ENCODE data around the gene CACFD1.

The CACFD1 gene

DNA sequence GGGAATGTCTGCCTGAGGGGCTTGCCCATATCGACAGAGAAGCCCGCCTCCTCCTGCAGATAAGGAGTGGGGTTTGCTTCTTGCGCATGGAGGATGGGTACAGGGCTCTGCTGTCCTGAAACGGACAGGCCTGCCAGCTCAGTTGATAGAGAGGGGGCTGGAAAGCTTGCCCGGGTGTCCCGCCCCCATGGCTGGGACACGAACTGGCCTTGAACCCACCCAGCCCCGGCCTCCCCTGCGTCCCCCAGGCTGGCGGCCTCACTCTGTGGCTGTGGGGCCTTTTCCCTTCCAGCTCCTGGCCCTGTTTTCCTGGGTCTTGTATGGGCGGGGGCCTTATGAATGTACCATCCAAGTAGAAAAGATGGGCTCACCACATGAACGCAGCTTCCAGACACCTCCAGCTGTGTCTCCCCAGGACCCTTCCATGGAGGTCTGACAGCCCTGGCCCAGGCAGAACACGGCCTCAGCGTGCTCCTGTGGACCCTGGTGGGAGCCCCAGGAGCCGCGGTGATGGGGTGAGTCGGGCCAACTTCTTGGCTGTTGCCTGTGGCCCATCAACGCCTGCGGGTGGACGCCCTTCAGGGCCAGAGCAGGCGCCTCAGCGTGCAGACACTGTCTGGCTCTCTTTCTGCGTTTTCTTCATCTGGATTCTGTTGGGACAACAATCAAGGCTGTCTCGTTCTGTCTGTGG lies 35.0 kb downstream of the CACFD1 start:
- no peak for FAIRE-seq

DNA sequence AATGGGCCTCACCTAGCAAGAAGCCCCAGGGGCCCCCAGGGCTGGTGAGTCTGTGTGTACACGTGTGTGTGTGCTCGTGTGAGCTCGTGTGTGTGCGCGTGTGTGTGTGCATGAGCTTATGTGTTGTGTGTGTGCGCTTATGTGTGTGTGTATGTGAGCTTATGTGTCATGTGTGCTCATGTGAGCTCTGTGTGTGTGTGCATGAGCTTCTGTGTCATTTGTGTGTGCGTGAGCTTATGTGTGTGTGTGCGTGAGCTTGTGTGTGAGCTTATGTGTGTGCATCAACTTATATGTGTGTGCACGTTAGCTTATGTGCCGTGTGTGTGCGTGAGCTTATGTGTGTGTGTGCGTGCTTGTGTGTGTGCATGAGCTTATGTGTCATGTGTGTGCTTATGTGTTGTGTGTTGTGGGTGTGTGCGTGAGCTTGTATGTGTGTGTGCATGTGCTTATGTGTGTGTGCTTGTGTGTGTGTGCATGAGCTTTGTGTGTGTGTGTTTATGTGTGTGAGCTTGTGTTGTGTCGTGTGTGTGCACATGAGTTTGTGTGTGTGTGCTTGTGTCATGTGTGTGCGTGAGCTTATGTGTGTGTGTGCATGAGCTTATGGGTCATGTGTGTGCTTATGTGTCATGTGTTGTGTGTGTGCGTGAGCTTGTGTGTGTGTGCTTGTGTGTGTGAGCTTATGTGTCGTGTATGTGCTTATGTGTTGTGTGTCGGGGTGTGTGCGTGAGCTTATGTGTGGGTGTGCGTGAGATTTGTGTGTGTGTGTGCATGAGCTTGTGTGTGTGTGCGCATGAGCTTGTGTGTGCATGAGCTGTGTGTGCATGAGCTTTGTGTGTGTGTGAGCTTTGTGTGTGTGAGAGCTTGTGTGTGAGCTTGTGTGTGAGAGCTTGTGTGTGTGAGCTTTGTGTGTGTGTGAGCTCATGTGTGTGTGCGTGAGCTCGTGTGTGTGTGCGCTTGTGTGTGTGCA lies 35.8 kb downstream of the CACFD1 start:
- no peak for DNase-seq (ENCODE audit: insufficient read length, low spot score)
- FAIRE-seq = no peak
- TF ChIP-seq, protein P1, sequence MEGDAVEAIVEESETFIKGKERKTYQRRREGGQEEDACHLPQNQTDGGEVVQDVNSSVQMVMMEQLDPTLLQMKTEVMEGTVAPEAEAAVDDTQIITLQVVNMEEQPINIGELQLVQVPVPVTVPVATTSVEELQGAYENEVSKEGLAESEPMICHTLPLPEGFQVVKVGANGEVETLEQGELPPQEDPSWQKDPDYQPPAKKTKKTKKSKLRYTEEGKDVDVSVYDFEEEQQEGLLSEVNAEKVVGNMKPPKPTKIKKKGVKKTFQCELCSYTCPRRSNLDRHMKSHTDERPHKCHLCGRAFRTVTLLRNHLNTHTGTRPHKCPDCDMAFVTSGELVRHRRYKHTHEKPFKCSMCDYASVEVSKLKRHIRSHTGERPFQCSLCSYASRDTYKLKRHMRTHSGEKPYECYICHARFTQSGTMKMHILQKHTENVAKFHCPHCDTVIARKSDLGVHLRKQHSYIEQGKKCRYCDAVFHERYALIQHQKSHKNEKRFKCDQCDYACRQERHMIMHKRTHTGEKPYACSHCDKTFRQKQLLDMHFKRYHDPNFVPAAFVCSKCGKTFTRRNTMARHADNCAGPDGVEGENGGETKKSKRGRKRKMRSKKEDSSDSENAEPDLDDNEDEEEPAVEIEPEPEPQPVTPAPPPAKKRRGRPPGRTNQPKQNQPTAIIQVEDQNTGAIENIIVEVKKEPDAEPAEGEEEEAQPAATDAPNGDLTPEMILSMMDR (IDR thresholded peaks at IDR 0.05; ENCODE audit: insufficient read depth, missing control alignments) = no peak

More for the DNA sequence above, 35.0 kb downstream of the CACFD1 start:
- no peak for DNase-seq (ENCODE audit: insufficient read length, low spot score)
- TF ChIP-seq, protein P1 (IDR thresholded peaks at IDR 0.05; ENCODE audit: insufficient read depth, missing control alignments) = no peak

DNA sequence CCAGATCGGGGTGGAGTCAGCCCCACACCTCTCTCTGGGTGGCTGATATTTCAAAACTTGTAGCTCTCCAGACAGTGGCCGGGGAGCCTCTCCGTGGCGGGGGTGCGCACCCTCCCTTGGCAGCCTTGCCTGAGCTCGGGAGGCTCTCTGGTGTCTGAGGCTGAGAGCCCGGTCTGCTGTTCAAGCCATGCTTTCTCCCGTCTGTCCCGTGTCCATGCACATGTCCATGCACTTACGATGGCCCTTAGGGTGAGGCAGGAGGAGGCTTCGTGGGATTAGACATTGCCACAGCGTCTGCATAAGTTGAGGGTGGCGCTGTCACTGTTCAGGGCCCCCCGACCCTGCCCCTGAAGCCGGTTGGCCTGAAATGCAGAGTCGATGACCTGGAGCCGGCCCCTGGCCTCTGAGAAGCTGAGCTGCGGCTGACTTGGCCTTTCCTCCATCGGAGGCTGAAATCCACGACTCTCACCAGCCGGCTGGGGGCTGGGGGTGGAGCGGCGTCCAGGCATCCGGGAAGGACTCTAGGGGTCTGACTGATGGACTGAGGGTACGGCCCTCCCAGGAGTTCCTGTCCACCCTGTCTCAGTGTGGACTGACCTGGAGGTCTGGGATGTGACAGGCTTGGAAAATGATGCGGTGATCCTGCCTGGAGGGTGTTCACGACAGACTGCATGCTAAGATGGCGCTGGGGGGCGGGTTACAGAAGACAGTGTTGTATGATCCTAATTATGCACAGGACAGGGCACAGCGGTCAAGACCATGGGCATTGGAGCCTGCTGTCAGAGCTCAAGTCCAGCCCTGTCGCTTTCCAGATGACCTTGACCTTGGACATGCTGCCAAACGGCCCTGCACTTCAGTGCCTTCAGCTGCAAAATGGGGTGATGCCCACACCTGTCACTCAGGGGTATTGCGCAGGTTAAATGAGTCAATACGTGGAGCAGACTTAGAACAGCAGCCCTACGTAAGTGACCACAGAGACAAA lies 37.4 kb downstream of the CACFD1 start:
- no peak for DNase-seq (ENCODE audit: insufficient read length, low spot score)
- TF ChIP-seq, protein P1 (IDR thresholded peaks at IDR 0.05; ENCODE audit: insufficient read depth, missing control alignments) = no peak
- no peak for FAIRE-seq

DNA sequence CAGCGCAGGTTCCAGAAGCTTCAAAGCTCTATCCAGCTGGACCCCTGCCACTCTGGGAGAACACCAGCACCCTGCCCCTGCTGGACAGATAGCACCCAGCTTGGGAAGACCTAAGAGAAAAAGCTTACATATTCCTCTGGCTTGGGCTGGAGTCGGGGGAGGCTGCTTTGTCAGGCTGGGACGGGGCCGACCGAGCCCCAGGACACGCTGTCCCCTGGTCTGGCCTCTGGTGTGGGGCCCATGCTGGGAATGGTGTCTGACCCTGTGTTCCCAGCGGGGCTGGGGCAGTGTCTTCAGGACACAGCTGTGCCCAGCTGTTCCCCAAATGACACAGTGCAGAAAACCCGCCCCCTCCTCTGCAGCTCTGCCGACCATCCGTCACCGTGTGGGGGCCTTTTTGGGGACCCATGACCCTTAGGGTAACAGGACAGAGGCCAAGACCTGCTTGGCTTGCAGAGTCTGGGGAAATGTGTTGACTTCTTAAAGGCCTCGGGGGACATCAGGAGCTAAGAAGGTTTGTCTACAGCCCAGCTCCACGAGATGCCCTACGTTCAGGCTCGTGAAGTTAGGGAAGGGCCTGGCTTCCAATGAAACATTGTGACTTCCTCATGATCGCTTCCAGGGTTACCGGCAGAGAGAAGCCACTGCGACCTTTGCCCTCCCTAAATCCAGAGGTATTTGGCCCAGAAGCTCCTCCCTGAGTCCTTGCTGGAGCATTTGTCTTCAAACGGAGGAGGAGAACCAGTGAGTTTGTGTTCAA lies 39.5 kb downstream of the CACFD1 start:
- TF ChIP-seq, protein P1 (IDR thresholded peaks at IDR 0.05; ENCODE audit: insufficient read depth, missing control alignments) = no peak
- DNase-seq (ENCODE audit: insufficient read length, low spot score) (no peak), FAIRE-seq (no peak)

DNA sequence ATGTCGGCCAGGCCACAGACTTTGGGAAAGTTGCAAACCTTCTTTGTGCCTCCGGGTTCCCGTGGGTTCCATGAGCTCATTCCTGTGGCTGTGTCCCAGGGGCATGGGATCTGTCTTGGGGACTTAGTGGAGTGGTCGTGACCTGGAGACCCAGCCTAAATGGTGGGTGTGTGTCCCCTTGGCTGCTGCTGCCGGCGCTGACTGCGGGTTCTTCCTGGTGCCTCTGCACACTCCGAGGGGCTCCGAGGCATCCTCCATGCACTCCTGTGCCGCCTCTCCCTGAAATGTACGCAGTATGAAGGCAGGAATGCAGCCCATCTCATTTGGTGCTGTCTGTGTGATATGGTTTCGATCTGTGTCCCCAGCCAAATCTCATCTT lies 40.1 kb downstream of the CACFD1 start:
- FAIRE-seq (no peak), DNase-seq (ENCODE audit: insufficient read length, low spot score) (no peak)
- TF ChIP-seq, protein P1 (IDR thresholded peaks at IDR 0.05; ENCODE audit: insufficient read depth, missing control alignments) = no peak

DNA sequence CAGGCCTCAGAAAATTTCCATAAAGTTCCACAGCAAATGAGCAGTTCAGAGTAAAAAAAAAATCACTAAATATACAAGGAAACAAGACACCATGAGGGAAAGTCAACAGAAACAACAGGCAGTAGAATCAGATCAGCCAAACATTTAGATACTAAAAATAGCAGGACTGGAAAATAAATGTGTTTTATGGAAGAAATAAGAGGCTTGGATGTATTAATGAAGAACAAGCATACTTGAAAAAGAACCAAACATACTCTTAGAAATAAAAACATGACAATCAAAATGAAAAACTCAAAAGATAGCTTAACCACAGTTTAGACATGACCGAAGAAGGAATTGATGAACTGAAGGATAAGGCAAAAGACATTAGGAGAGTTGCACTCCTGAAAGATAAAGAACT lies 42.3 kb downstream of the CACFD1 start:
- FAIRE-seq (no peak), DNase-seq (ENCODE audit: insufficient read length, low spot score) (no peak)
- TF ChIP-seq, protein P1 (IDR thresholded peaks at IDR 0.05; ENCODE audit: insufficient read depth, missing control alignments) = no peak
